ENCODE data around the gene DNAH6. TPM values are rescaled to one million over a fixed set of nuclear protein-coding genes. Genes with fewer than 3 reads are reported as not detected.
"Not testable (repeated sequence)": the region's sequence is repeated elsewhere in the genome, so short reads cannot be mapped to it uniquely, and the experiment has no call there.

DNAH6 gene
- total RNA-seq, 2 donors from 2014 or later = 0.20 to 2.6 TPM

DNA sequence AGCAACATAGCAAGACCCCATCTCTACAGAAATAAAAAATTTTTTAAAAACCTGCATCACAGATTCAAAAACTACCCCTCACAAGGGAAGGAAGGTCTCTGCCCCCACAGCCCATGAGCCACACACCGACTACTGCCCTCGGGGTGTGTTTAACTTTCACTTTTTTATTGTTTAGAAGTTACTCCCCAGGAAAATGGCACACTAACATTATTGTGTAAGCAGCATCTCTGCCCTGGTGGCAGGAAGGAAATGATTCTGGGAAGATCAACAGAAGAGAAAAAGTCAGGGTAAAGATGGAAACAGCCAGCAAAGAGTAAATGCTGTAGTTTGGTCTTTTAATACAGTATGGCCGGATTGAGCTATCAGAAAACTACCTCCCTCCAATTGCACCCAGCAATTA lies 342.6 kb downstream of the DNAH6 start:
- no peak for ATAC-seq
- H3K36me3 Mint-ChIP-seq = peaks cover 5 to 45% of the 10 kb centered on the region in 2 donors
- no peak for DNase-seq (ENCODE audit: low spot score in 2 of 2)
- H3K27ac Mint-ChIP-seq = peak overlapping the region; percentile 36 to 44
- peaks cover 0 to 8% of the 10 kb centered on the region in 2 donors for H3K9me3 Mint-ChIP-seq

DNA sequence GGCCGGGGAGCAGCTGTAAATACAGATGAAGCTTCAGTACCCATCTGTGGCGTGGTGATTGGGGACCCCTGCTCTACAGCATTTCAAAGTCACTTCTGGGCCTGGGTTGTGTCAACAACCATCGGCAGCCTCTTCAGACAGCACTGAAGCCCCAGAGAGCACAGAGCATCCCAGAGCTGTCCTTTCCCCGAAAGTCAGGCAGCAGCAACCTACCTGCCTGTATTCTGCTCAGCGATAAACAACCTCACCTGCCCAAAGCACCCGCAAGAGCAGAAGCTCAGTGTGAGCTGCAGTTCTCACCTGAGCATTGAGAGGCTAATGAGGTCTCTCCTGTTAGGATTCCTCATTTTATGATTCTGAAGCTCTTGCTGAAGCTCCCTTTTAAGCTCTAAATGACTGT lies 345.2 kb downstream of the DNAH6 start:
- ATAC-seq (no peak), DNase-seq (ENCODE audit: low spot score in 2 of 2) (peak in 1 of 2 donors; percentile 45)
- H3K27ac Mint-ChIP-seq = peak overlapping the region; percentile 81 to 87
- H3K36me3 Mint-ChIP-seq = peaks cover 4 to 24% of the 10 kb centered on the region in 2 donors
- H3K9me3 Mint-ChIP-seq = no peaks in the 10 kb centered on the region

DNA sequence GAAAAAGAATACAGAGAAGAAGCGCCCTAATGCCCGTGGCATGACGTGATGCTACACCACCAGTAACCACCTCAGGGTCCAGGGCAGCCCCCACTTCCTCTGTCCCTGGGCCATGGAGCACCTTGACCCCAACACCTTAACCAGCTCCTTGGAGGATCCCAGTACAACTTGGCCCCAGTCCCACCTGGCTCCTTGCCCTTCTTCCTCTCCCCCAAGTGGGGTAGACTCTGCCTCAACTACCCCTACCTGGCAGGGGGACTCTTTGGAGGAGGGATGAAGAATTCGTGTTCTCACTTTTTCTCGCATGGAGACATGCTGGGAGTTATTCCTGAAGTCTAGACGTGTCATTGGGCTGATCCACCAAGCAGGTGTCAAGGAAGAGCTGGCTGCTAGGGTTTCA lies 345.7 kb downstream of the DNAH6 start:
- ATAC-seq (no peak), DNase-seq (ENCODE audit: low spot score in 2 of 2) (peak in 1 of 2 donors; percentile 28)
- Mint-ChIP-seq H3K9me3 (no peaks in the 10 kb centered on the region), H3K27ac (peak overlapping the region; percentile 81 to 90), H3K36me3 (peaks cover 0 to 20% of the 10 kb centered on the region in 2 donors)

DNA sequence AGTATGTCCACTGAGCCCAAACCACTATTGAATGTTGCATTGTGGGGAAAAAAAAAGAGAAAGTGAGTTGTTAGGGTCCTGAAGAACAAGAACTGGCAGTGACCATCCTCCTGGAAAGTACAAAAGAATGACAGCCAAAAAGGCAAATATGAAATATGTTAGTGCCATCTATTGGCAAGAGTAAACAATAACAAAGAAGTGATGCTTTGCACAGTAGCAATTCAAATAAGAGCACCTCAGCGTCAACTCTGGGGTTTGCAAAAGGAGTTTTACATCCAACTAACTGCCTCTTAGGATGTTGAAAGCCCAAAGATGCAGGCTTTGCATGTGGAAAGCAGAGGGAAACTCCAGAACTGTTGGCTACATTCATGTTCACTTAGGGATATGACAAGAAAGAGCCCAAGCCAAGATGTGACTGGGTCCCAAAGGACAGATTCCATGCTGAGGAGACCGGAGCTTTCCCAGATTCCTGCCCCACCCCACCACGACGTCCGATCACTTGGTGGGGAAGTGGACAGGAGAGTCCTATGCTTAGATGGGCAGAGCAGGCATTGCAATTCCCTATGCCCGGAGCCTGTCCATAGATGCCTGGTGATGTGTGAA lies 349.0 kb downstream of the DNAH6 start:
- no peak for DNase-seq (ENCODE audit: low spot score in 2 of 2)
- peak; percentile 19 to 45 for ATAC-seq
- H3K27ac Mint-ChIP-seq = peak overlapping the region; percentile 72 to 93
- H3K9me3 Mint-ChIP-seq = peaks cover 2 to 3% of the 10 kb centered on the region in 2 donors
- peaks cover 5 to 40% of the 10 kb centered on the region in 2 donors for H3K36me3 Mint-ChIP-seq

DNA sequence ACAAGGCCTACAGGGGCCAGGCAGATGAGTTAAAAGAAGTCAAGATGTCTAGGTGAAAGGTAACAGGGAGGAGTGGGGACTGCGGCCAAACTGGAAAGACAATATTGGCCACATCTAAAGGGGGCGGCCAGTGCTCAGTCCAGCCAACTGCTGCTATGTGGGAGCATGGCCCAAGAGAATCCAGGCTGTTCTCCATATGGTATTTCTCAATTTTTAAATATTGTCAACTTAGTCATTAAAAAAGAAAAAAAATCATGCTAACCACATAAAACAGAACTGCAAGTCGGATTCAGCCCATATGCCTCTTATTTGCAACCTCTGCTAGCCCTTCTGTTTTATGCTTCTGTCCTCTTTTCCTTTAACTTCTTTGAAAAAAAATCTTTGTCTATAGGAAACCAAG lies 349.8 kb downstream of the DNAH6 start:
- H3K9me3 Mint-ChIP-seq = peaks cover 3 to 7% of the 10 kb centered on the region in 2 donors
- H3K36me3 Mint-ChIP-seq = peaks cover 10 to 43% of the 10 kb centered on the region in 2 donors
- peak overlapping the region in 1 of 2 donors; percentile 65 for H3K27ac Mint-ChIP-seq
- peak in 1 of 2 donors; percentile 17 for ATAC-seq
- no peak for DNase-seq (ENCODE audit: low spot score in 2 of 2)

DNA sequence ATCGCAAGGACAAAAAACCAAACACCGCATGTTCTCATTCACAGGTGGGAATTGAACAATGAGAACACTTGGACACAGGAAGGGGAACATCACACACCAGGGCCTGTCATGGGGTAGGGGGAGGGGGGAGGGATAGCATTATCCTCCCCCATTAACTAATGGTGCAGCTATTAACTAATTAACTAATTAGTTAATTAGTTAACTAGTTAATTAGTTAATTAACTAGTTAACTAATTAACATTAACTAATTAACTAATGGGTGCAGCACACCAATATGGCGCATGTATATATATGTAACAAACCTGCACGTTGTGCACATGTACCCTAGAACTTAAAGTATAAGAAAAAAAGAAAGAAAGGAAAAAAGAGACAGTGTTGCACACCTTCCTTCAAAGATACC lies 352.0 kb downstream of the DNAH6 start:
- DNase-seq (ENCODE audit: low spot score in 2 of 2); H3K27ac Mint-ChIP-seq; H3K9me3 Mint-ChIP-seq; ATAC-seq: not testable (repeated sequence)
- H3K36me3 Mint-ChIP-seq = peaks cover 10 to 48% of the 10 kb centered on the region in 2 donors

Other genes with a start within 250 kb of the DNAH6 start
- 10 to 100 TPM; 55.6 to 73.9 TPM for gene SUCLG1, start 57.2 kb upstream of the DNAH6 start, total RNA-seq

All from activated naive CD4-positive, alpha-beta T cell treated with anti-CD3 and anti-CD28 coated beads, Interleukin-2, amount 50 U/mL, for 72 hours (primary cell).